GM18907 (cell line): ENCODE measurements around the gene NOTCH1.

ENCODE experiments used
- ATAC-seq: cut with Tn5 transposase; IDR thresholded peaks from one replicate; pipeline ENCODE4 v1.9.1; 2021; ENCODE audit warnings: mild to moderate bottlenecking, moderate library complexity; ENCODE audit not compliant: unreplicated experiment

NOTCH1 gene

GRCh38 chr9:136470792-136471469, 74.9 kb downstream of the NOTCH1 start:
- no peak for ATAC-seq

- no peak for ATAC-seq
These were observed 75.5 kb downstream of the NOTCH1 start for GRCh38 chr9:136470356-136470755.

GRCh38 chr9:136467766-136468165, 78.1 kb downstream of the NOTCH1 start:
- ATAC-seq = no peak

GRCh38 chr9:136466155-136466541, 79.7 kb downstream of the NOTCH1 start:
- ATAC-seq = no peak

- no peak for ATAC-seq
These were observed 80.2 kb downstream of the NOTCH1 start for GRCh38 chr9:136465500-136466154.

- no peak for ATAC-seq
These were observed 81.6 kb downstream of the NOTCH1 start for GRCh38 chr9:136464241-136464640.

GRCh38 chr9:136463578-136463977, 82.3 kb downstream of the NOTCH1 start:
- no peak for ATAC-seq

- no peak for ATAC-seq
These were observed 83.2 kb downstream of the NOTCH1 start for GRCh38 chr9:136462664-136463063.

GRCh38 chr9:136460772-136461325, 85.0 kb downstream of the NOTCH1 start:
- no peak for ATAC-seq

- ATAC-seq = no peak
These were observed 86.4 kb downstream of the NOTCH1 start for GRCh38 chr9:136459425-136459824.

- ATAC-seq = no peak
These were observed 88.5 kb downstream of the NOTCH1 start for GRCh38 chr9:136457326-136457725.

GRCh38 chr9:136456258-136456657, 89.6 kb downstream of the NOTCH1 start:
- ATAC-seq = no peak

- ATAC-seq = no peak
These were observed 90.5 kb downstream of the NOTCH1 start for GRCh38 chr9:136455043-136456002.

GRCh38 chr9:136454026-136454796, 91.6 kb downstream of the NOTCH1 start:
- ATAC-seq = no peak

- ATAC-seq = no peak
These were observed 92.5 kb downstream of the NOTCH1 start for GRCh38 chr9:136453326-136453725.

- ATAC-seq = no peak
These were observed 94.5 kb downstream of the NOTCH1 start for GRCh38 chr9:136451221-136451877.

GRCh38 chr9:136448655-136449054, 97.2 kb downstream of the NOTCH1 start:
- ATAC-seq = no peak

GRCh38 chr9:136447173-136447778, 98.6 kb downstream of the NOTCH1 start:
- no peak for ATAC-seq

GRCh38 chr9:136445799-136446198, 100.0 kb downstream of the NOTCH1 start:
- no peak for ATAC-seq
